ENCODE results near the gene THOC6. TPM values are rescaled to one million over a fixed set of nuclear protein-coding genes. Genes with fewer than 3 reads are reported as not detected.

Gene THOC6
- total and polyA plus RNA-seq, 9 of the 15 experiments (the other 6 are each of a cell fraction or from before 2014, with no cell fraction given): 2.5 to 65.4 (median 42.3) TPM

DNA sequence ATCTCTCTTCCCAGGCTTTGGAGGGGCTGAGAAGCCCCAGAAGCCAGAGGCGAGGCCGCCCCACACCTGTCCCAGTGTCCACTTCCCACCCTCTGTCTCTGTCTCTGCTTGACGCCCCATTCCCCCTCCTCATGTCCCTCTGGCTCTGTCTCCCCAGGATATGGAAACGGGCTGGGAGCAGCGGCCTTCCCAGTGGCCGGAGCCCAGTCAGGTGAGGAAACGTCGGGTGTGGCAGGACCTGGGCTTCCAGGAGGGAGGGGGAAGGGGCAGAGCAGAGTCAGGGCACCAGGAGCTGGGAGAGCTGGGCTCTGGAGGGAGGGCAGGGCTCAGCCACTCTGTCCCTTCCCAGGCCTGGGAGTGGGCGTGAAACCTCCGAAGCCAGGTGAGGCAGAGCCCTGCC is 32.9 kb upstream of the THOC6 start:
- Histone ChIP-seq H3K4me3 (no peak overlapping the region), H3K36me3 (ENCODE audit: control insufficient read depth, insufficient read depth, low read length) (no peaks in the 10 kb centered on the region), H3K9me1 (ENCODE audit: control insufficient read depth, insufficient read depth, low read length) (no peaks in the 10 kb centered on the region), H3K27ac (ENCODE audit: extremely low read depth, low read depth, low read length) (no peak overlapping the region), H3K9ac (ENCODE audit: insufficient read depth in 1 of 2, low read depth in 2 of 2, low read length in 2 of 2) (no peak overlapping the region), H3K4me1 (replicated peaks in 1 of 2; ENCODE audit: control insufficient read depth in 2 of 2, insufficient read depth in 2 of 2, low read length in 2 of 2) (peaks cover 0 to 41% of the 10 kb centered on the region in 2 experiments; a peak in 2 of 5 replicates), H3K79me2 (ENCODE audit: control insufficient read depth, insufficient read depth, low read length) (no peaks in the 10 kb centered on the region), H3K4me2 (ENCODE audit: insufficient read depth, low read length) (no peak overlapping the region), H3K27me3 (ENCODE audit: control insufficient read depth in 2 of 2, insufficient read depth in 2 of 2, low read length in 2 of 2) (no peaks in the 10 kb centered on the region), H3K9me3 (replicated peaks; ENCODE audit: control insufficient read depth, insufficient read depth, low read depth, low read length) (no peaks in the 10 kb centered on the region), H4K20me1 (replicated peaks; ENCODE audit: control insufficient read depth, insufficient read depth, low read length) (no peaks in the 10 kb centered on the region), H2AFZ (ENCODE audit: low read depth, low read length) (no peak overlapping the region)
- in situ Hi-C loops (cut with MboI): no loop called here
- no TSS peak for BruUV-seq (replicated peaks)
- ATAC-seq: no peak
- FAIRE-seq: no peak
- DNase-seq (ENCODE audit: extremely low read depth in 1 of 4, low spot score in 3 of 4): no peak
- ChIA-PET CTCF (ENCODE audit: low intra/inter-chr PET ratio) (no interaction called here), POLR2A (interaction anchor here (0.8 to 1.0 kb wide), 2 partner anchors 12 to 28 kb away, joined by 3 read pairs; no protein-coding TSS in a partner anchor)
- intact Hi-C loops (cut with micrococcal nuclease): no loop called here
- WGBS (ENCODE audit: insufficient coverage, low coverage, missing lambda C conversion rate): 37% methylated on average over 7 of the region's 10 CpGs
- no peak for TF ChIP-seq STAG1 (CRISPR knock-in tag; IDR thresholded peaks at IDR 0.05; ENCODE audit: borderline replicate concordance)
- no peak for TF ChIP-seq BCL6 (CRISPR knock-in tag; IDR thresholded peaks at IDR 0.05)
- TF ChIP-seq EZH2 (IDR thresholded peaks at IDR 0.05; ENCODE audit: borderline replicate concordance, low read depth, low read length): no peak
- TF ChIP-seq ZNF584 (CRISPR knock-in tag; IDR thresholded peaks at IDR 0.05; ENCODE audit: low read depth): no peak
- no peak for TF ChIP-seq SAFB2 (IDR thresholded peaks at IDR 0.05; ENCODE audit: borderline replicate concordance, low read depth, low read length, severe bottlenecking)
- TF ChIP-seq, protein P1, sequence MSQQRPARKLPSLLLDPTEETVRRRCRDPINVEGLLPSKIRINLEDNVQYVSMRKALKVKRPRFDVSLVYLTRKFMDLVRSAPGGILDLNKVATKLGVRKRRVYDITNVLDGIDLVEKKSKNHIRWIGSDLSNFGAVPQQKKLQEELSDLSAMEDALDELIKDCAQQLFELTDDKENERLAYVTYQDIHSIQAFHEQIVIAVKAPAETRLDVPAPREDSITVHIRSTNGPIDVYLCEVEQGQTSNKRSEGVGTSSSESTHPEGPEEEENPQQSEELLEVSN (IDR thresholded peaks at IDR 0.05; ENCODE audit: borderline replicate concordance in 1 of 2, extremely low read depth in 1 of 2, insufficient read depth in 1 of 2, insufficient read length in 1 of 2, low read depth in 1 of 2, low read length in 1 of 2, poor library complexity in 1 of 2, severe bottlenecking in 1 of 2): no peak
- no peak for TF ChIP-seq CHD1 (IDR thresholded peaks at IDR 0.05; ENCODE audit: low read length)
- no peak for TF ChIP-seq TOE1 (IDR thresholded peaks at IDR 0.05; ENCODE audit: borderline replicate concordance)
- TF ChIP-seq TOE1 (CRISPR knock-in tag; IDR thresholded peaks at IDR 0.05; ENCODE audit: borderline replicate concordance, low read depth): no peak
- TF ChIP-seq MAFF (IDR thresholded peaks at IDR 0.05; ENCODE audit: low read length): no peak
- TF ChIP-seq ZNF133 (CRISPR knock-in tag; IDR thresholded peaks at IDR 0.05): no peak
- TF ChIP-seq, protein P2, sequence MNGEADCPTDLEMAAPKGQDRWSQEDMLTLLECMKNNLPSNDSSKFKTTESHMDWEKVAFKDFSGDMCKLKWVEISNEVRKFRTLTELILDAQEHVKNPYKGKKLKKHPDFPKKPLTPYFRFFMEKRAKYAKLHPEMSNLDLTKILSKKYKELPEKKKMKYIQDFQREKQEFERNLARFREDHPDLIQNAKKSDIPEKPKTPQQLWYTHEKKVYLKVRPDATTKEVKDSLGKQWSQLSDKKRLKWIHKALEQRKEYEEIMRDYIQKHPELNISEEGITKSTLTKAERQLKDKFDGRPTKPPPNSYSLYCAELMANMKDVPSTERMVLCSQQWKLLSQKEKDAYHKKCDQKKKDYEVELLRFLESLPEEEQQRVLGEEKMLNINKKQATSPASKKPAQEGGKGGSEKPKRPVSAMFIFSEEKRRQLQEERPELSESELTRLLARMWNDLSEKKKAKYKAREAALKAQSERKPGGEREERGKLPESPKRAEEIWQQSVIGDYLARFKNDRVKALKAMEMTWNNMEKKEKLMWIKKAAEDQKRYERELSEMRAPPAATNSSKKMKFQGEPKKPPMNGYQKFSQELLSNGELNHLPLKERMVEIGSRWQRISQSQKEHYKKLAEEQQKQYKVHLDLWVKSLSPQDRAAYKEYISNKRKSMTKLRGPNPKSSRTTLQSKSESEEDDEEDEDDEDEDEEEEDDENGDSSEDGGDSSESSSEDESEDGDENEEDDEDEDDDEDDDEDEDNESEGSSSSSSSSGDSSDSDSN (IDR thresholded peaks at IDR 0.05; ENCODE audit: borderline replicate concordance in 1 of 2, low read depth in 2 of 2, low read length in 2 of 2): no peak
- no peak for TF ChIP-seq ARHGAP35 (IDR thresholded peaks at IDR 0.05; ENCODE audit: partially characterized antibody)
- TF ChIP-seq, protein P3, sequence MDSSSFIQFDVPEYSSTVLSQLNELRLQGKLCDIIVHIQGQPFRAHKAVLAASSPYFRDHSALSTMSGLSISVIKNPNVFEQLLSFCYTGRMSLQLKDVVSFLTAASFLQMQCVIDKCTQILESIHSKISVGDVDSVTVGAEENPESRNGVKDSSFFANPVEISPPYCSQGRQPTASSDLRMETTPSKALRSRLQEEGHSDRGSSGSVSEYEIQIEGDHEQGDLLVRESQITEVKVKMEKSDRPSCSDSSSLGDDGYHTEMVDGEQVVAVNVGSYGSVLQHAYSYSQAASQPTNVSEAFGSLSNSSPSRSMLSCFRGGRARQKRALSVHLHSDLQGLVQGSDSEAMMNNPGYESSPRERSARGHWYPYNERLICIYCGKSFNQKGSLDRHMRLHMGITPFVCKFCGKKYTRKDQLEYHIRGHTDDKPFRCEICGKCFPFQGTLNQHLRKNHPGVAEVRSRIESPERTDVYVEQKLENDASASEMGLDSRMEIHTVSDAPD (CRISPR knock-in tag; IDR thresholded peaks at IDR 0.05): no peak
- TF ChIP-seq MECOM (CRISPR knock-in tag; IDR thresholded peaks at IDR 0.05): no peak
- no peak for TF ChIP-seq STAT5B (CRISPR knock-in tag; IDR thresholded peaks at IDR 0.05)
- TF ChIP-seq, protein P4, sequence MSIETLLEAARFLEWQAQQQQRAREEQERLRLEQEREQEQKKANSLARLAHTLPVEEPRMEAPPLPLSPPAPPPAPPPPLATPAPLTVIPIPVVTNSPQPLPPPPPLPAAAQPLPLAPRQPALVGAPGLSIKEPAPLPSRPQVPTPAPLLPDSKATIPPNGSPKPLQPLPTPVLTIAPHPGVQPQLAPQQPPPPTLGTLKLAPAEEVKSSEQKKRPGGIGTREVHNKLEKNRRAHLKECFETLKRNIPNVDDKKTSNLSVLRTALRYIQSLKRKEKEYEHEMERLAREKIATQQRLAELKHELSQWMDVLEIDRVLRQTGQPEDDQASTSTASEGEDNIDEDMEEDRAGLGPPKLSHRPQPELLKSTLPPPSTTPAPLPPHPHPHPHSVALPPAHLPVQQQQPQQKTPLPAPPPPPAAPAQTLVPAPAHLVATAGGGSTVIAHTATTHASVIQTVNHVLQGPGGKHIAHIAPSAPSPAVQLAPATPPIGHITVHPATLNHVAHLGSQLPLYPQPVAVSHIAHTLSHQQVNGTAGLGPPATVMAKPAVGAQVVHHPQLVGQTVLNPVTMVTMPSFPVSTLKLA (conservative IDR thresholded peaks at IDR 0.05): no peak

Data from K562 (cell line).